CD4-positive, alpha-beta T cell (primary cell): ENCODE measurements around the gene PARP2. TPM values are rescaled to one million over a fixed set of nuclear protein-coding genes. Genes with fewer than 3 reads are reported as not detected.

Source experiments
- ATAC-seq: fragments of 200-7000 bp; cut with Tn5 transposase; one replicate; pipeline ENCODE4 v1.10.0; 2022; ENCODE audit warnings: mild to moderate bottlenecking; ENCODE audit not compliant: poor library complexity
- CTCF ChIA-PET: fragments of 350-600 bp; sonication (Branson Sonifier 250); formaldehyde crosslinking; loops from one replicate; lab custom pipeline; 2021; ENCODE audit warnings: antibody characterized with exemption, inconsistent platforms; lab: Charles Lee
- POLR2A ChIA-PET: fragments of 350-600 bp; sonication (Branson Sonifier 250); formaldehyde crosslinking; loops from one replicate; lab custom pipeline; 2021; ENCODE audit warnings: antibody characterized with exemption, inconsistent platforms; lab: Charles Lee
- DNase-seq, 14 experiments: peaks; one replicate each; pipeline ENCODE4 v3.0.0-alpha.2; 2013 to 2020; ENCODE audit warnings: mixed read lengths in 2 of 14
- H3K27ac ChIP-seq, 2 donors: one replicate each; pipeline versions ENCODE4 v1.5.1 to v1.7.0; 2013; ENCODE audit warnings: low read length in 2 of 2, low read depth in 1 of 2, mild to moderate bottlenecking in 1 of 2
- H3K27me3 ChIP-seq, 2 experiments: 1 replicate in 1 of 2; 2 replicates in 1 of 2; pipeline versions ENCODE4 v1.6.1 to v1.7.0; 2013; ENCODE audit warnings: low read length in 2 of 2, control low read depth in 1 of 2, mild to moderate bottlenecking in 1 of 2, moderate library complexity in 1 of 2; ENCODE audit not compliant: insufficient read depth in 2 of 2, control insufficient read depth in 1 of 2
- H3K36me3 ChIP-seq: one replicate; pipeline ENCODE4 v1.6.1; 2013; ENCODE audit warnings: low read length, control low read depth; ENCODE audit not compliant: insufficient read depth
- H3K4me1 ChIP-seq: one replicate; pipeline ENCODE4 v1.6.1; 2013; ENCODE audit warnings: low read length, control low read depth; ENCODE audit not compliant: insufficient read depth
- H3K4me3 ChIP-seq: one replicate; pipeline ENCODE4 v1.5.1; 2013; ENCODE audit warnings: mild to moderate bottlenecking, low read length, moderate library complexity
- H3K9me3 ChIP-seq, 2 experiments: 1 replicate in 1 of 2; 2 replicates in 1 of 2; pipeline versions ENCODE4 v1.6.1 to v1.7.0; 2013; ENCODE audit warnings: low read length in 2 of 2, mild to moderate bottlenecking in 2 of 2, control low read depth in 1 of 2, moderate library complexity in 1 of 2; ENCODE audit not compliant: control insufficient read depth in 1 of 2, insufficient read depth in 1 of 2
- H3K27ac Mint-ChIP-seq: one replicate; pipeline ENCODE4 v1.8.0; 2020; ENCODE audit warnings: mixed read lengths
- H3K27me3 Mint-ChIP-seq: one replicate; pipeline ENCODE4 v1.8.0; 2021; ENCODE audit warnings: mixed read lengths
- H3K36me3 Mint-ChIP-seq: one replicate; pipeline ENCODE4 v1.8.0; 2021; ENCODE audit warnings: low read depth, mixed read lengths
- H3K4me1 Mint-ChIP-seq: one replicate; pipeline ENCODE4 v1.8.0; 2021; ENCODE audit warnings: low read depth, mixed read lengths
- H3K4me3 Mint-ChIP-seq: one replicate; pipeline ENCODE4 v1.8.0; 2020; ENCODE audit warnings: mild to moderate bottlenecking, mixed read lengths
- H3K9me3 Mint-ChIP-seq: one replicate; pipeline ENCODE4 v1.8.0; 2020; ENCODE audit warnings: mixed read lengths
- intact Hi-C, 2 experiments: fragments of 100-400 bp; cut with DNase I in 1 of 2; cut with micrococcal nuclease in 1 of 2; formaldehyde crosslinking; loops; one replicate each; pipeline versions ENCODE4 v1.15.1 to v1.9.0; 2023 to 2025; cut with DNase I, micrococcal nuclease
- total RNA-seq, 174 experiments: library from RNA in 2 of 174; stranded (reverse) in 2 of 174; gene quantifications; one replicate each; pipeline ENCODE4 v1.2.3 and lab custom pipeline; 2021 to 2026
- TF ChIP-seq, protein P1 (sequence below): fragments of 200-600 bp; IDR thresholded peaks from one replicate; pipeline ENCODE4 v1.8.0; 2022; ENCODE audit warnings: antibody characterized with exemption, mild to moderate bottlenecking

Gene PARP2
- total RNA-seq, 2 experiments from 2014 or later = 16.3 to 20.4 TPM

- Mint-ChIP-seq H3K9me3 (no peaks in the 10 kb centered on the region), H3K27me3 (no peaks in the 10 kb centered on the region), H3K4me1 (peaks cover 39% of the 10 kb centered on the region), H3K4me3 (peak overlapping the region; percentile 94), H3K27ac (peak overlapping the region; percentile 84), H3K36me3 (peaks cover 7% of the 10 kb centered on the region)
- Histone ChIP-seq H3K4me3 (peak overlapping the region; percentile 75), H3K27ac (peak overlapping the region in 1 of 2 donors; percentile 59), H3K4me1 (peaks cover 12% of the 10 kb centered on the region), H3K36me3 (no peaks in the 10 kb centered on the region), H3K27me3 (no peaks in the 10 kb centered on the region), H3K9me3 (no peaks in the 10 kb centered on the region)
- ChIA-PET POLR2A (interaction anchor here (1.0 to 2.6 kb wide), 7 partner anchors 10 to 352 kb away, joined by 4 to 38 read pairs (median 6); partner anchors contain the start of genes APEX1, PARP2, PIP4P1 and RNASE4), CTCF (interaction anchor here (2.3 kb wide), 1 partner anchor 10 kb away, joined by 11 read pairs; the partner anchor contains the start of gene PARP2)
- TF ChIP-seq, protein P1, sequence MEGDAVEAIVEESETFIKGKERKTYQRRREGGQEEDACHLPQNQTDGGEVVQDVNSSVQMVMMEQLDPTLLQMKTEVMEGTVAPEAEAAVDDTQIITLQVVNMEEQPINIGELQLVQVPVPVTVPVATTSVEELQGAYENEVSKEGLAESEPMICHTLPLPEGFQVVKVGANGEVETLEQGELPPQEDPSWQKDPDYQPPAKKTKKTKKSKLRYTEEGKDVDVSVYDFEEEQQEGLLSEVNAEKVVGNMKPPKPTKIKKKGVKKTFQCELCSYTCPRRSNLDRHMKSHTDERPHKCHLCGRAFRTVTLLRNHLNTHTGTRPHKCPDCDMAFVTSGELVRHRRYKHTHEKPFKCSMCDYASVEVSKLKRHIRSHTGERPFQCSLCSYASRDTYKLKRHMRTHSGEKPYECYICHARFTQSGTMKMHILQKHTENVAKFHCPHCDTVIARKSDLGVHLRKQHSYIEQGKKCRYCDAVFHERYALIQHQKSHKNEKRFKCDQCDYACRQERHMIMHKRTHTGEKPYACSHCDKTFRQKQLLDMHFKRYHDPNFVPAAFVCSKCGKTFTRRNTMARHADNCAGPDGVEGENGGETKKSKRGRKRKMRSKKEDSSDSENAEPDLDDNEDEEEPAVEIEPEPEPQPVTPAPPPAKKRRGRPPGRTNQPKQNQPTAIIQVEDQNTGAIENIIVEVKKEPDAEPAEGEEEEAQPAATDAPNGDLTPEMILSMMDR = no peak
- intact Hi-C loops = loop anchor here (1.0 to 10.0 kb wide), 4 partner anchors 11 to 522 kb away; partner anchors contain the start of genes APEX1 (in 2 of the 2), OSGEP (in 1 of the 2) and PARP2 (in 1 of the 2)
- DNase-seq = no peak
- ATAC-seq = no peak
These were observed 11.0 kb upstream of the PARP2 start for GRCh38 chr14:20332431-20332787.

GRCh38 chr14:20332788-20333493, 10.5 kb upstream of the PARP2 start, which contains the start of gene CCNB1IP1:
TSS of gene CCNB1IP1 (minus strand) at chr14:20333279. CDS start at chr14:20316523, 16,756 bp downstream.
- H3K9me3 ChIP-seq = no peaks in the 10 kb centered on the region
- H3K9me3 Mint-ChIP-seq = no peaks in the 10 kb centered on the region
- TF ChIP-seq, protein P1 = no peak
- H3K4me3 Mint-ChIP-seq = peak within 1 kb of the TSS; percentile 94
- peak; percentile 99 for ATAC-seq
- ChIA-PET CTCF (interaction anchor here (2.3 kb wide), 1 partner anchor 9 kb away, joined by 11 read pairs; the partner anchor contains the start of gene PARP2), POLR2A (interaction anchor here (0.9 to 2.6 kb wide), 8 partner anchors 10 to 351 kb away, joined by 3 to 38 read pairs (median 6); partner anchors contain the start of genes APEX1, PARP2, PIP4P1 and RNASE4)
- peak in 13 of 14 experiments; percentile 5 to 91 (median 26) for DNase-seq
- peaks cover 5% of the 10 kb centered on the region for H3K36me3 Mint-ChIP-seq
- peak within 1 kb of the TSS; percentile 3 to 59 for H3K27ac ChIP-seq
- no peaks in the 10 kb centered on the region for H3K36me3 ChIP-seq
- H3K27me3 ChIP-seq = no peaks in the 10 kb centered on the region
- H3K27ac Mint-ChIP-seq = peak within 1 kb of the TSS; percentile 84
- H3K27me3 Mint-ChIP-seq = no peaks in the 10 kb centered on the region
- intact Hi-C loops = loop anchor here (1.0 to 10.0 kb wide), 4 partner anchors 10 to 522 kb away; partner anchors contain the start of genes APEX1 (in 2 of the 2), PARP2 (in 2 of the 2) and OSGEP (in 1 of the 2)
- H3K4me1 ChIP-seq = peaks cover 12% of the 10 kb centered on the region
- H3K4me3 ChIP-seq = peak within 1 kb of the TSS; percentile 75
- peaks cover 34% of the 10 kb centered on the region for H3K4me1 Mint-ChIP-seq

DNA sequence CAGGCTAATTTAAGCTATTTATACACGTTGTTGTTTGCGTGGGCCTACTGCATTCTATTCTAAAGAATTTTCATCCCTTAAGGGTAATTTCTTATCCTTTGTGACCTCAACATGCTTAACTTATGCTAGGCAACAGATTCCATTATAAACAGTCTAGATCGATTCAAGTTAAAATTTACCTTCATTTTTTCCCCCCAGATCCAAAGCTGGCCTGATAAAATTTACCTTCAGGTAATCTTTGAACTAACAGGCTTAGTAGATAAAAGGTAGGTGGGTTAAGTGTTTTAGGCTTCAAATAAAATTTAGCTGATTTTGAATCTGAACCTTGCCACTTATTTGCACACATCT, 10.0 kb upstream of the PARP2 start:
- ATAC-seq (no peak), DNase-seq (no peak)
- Histone ChIP-seq H3K36me3 (no peaks in the 10 kb centered on the region), H3K4me3 (peak overlapping the region; percentile 75), H3K27ac (peak overlapping the region in 1 of 2 donors; percentile 59), H3K9me3 (no peaks in the 10 kb centered on the region), H3K27me3 (no peaks in the 10 kb centered on the region), H3K4me1 (peaks cover 12% of the 10 kb centered on the region)
- intact Hi-C loops = loop anchor here (1.0 to 10.0 kb wide), 4 partner anchors 10 to 521 kb away; partner anchors contain the start of genes APEX1 (in 2 of the 2), OSGEP (in 1 of the 2) and PARP2 (in 1 of the 2)
- peaks cover 5% of the 10 kb centered on the region for H3K36me3 Mint-ChIP-seq
- no peaks in the 10 kb centered on the region for H3K27me3 Mint-ChIP-seq
- ChIA-PET POLR2A (interaction anchor here (0.9 to 2.6 kb wide), 5 partner anchors 9 to 349 kb away, joined by 3 to 38 read pairs (median 11); partner anchors contain the start of genes APEX1 and PARP2), CTCF (interaction anchor here (2.3 kb wide), 1 partner anchor 9 kb away, joined by 11 read pairs; the partner anchor contains the start of gene PARP2)
- no peaks in the 10 kb centered on the region for H3K9me3 Mint-ChIP-seq
- peaks cover 33% of the 10 kb centered on the region for H3K4me1 Mint-ChIP-seq
- TF ChIP-seq, protein P1 = no peak
- H3K4me3 Mint-ChIP-seq = peak overlapping the region; percentile 94
- H3K27ac Mint-ChIP-seq = peak overlapping the region; percentile 84
